Neural progenitor cell (in vitro differentiated cells): Measurements from ENCODE around the gene CHAF1B.

ENCODE experiments used
- EZH2 ChIP-seq: fragments of 200-600 bp; sonication (generic); IDR thresholded peaks from 2 replicates; pipeline ENCODE4 v1.6.1; 2017; ENCODE audit warnings: antibody characterized with exemption, mild to moderate bottlenecking, moderate library complexity
- EZH2phosphoT487 ChIP-seq: fragments of 200-600 bp; sonication (generic); IDR thresholded peaks from 2 replicates; pipeline ENCODE4 v1.6.1; 2017; ENCODE audit warnings: antibody characterized with exemption
- TF ChIP-seq, protein P1 (sequence below): fragments of 200-600 bp; sonication (generic); IDR thresholded peaks from 2 replicates; pipeline ENCODE4 v1.5.1; 2017; ENCODE audit warnings: antibody characterized with exemption, mild to moderate bottlenecking

DNA sequence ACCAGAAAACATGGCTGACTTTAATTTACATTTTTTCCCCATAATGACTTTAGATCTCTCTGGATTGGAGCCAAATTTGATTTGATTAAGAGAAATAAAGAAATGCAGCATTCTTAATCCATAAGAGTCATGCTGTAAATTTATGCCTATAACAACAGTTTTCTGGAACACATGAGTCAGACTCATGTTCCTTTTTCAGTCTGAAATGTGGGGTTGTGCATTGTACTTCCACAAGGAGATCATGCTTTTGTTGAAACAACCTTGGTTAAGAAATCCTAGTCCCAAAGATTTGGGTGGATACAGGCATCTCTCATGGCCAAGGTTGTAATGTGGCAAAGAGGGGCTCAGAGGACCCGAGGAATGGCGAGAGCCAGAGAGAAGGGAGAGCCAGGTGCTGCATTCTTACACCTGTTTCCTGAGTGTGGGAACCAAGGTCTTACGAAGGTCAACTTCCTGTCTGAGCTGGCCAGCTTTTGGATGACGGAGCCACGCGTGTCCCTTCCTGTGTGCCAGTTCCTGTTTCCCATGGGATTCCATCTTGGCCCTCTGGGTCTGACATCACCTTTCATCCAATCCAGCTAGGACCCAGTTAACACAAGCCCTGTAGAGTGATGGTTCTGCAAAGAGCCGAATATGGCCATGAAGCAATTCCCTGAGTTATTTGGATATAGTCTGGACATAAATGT lies 71.7 kb downstream of the CHAF1B start:
- TF ChIP-seq, protein P1, sequence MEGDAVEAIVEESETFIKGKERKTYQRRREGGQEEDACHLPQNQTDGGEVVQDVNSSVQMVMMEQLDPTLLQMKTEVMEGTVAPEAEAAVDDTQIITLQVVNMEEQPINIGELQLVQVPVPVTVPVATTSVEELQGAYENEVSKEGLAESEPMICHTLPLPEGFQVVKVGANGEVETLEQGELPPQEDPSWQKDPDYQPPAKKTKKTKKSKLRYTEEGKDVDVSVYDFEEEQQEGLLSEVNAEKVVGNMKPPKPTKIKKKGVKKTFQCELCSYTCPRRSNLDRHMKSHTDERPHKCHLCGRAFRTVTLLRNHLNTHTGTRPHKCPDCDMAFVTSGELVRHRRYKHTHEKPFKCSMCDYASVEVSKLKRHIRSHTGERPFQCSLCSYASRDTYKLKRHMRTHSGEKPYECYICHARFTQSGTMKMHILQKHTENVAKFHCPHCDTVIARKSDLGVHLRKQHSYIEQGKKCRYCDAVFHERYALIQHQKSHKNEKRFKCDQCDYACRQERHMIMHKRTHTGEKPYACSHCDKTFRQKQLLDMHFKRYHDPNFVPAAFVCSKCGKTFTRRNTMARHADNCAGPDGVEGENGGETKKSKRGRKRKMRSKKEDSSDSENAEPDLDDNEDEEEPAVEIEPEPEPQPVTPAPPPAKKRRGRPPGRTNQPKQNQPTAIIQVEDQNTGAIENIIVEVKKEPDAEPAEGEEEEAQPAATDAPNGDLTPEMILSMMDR = no peak
- TF ChIP-seq EZH2phosphoT487 (no peak), EZH2 (no peak)
